GM12878 (cell line): ENCODE data around the gene LIN7B.

Experiments used
- CHD1 ChIP-seq: IDR thresholded peaks from 2 replicates; pipeline ENCODE4 v1.6.1; 2012; ENCODE audit warnings: low read depth, low read length, improper control_type of control experiment
- CREB1 ChIP-seq: IDR thresholded peaks from 2 replicates; pipeline ENCODE4 v1.6.1; 2012; ENCODE audit warnings: low read depth, mild to moderate bottlenecking, inconsistent platforms
- NFXL1 ChIP-seq: fragments of 450-650 bp; IDR thresholded peaks from 2 replicates; pipeline ENCODE4 v1.6.1; 2017; ENCODE audit warnings: antibody characterized with exemption, mild to moderate bottlenecking, borderline replicate concordance
- RBBP5 ChIP-seq: fragments of 200-600 bp; sonication (generic); conservative IDR thresholded peaks from 2 replicates; pipeline ENCODE4 v1.6.1; 2016
- SP1 ChIP-seq: IDR thresholded peaks from one replicate; pipeline ENCODE4 v1.6.1; 2011; ENCODE audit warnings: low read depth, low read length
- TF ChIP-seq, protein P1 (sequence below), 3 experiments: IDR thresholded peaks in 2 of 3; conservative IDR thresholded peaks in 1 of 3; 2 replicates each; pipeline ENCODE4 v1.5.1; 2011; ENCODE audit warnings: low read depth in 3 of 3, low read length in 3 of 3, mild to moderate bottlenecking in 3 of 3, control low read depth in 2 of 3, moderate library complexity in 2 of 3, inconsistent platforms in 1 of 3, mixed read lengths in 1 of 3; ENCODE audit not compliant: control insufficient read depth in 2 of 3, insufficient read depth in 1 of 3; ENCODE audit errors: extremely low read depth in 1 of 3

DNA sequence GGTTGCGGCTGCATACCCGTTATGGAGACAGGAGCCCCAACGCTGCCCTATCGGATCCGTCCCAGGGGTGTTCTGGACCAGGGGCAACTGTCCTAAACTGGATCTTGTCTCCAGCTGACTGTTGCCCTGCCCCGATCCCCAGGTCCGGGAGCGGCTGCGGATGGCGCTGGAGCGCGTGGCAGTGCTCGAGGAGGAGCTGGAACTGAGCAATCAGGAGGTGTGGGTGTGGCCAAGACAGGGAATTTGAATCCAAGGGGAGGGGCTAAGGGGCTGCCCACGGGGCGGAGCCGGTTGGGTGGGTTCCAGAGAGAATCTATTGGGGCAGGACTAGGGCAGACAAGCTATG lies 15.0 kb downstream of the LIN7B start:
- TF ChIP-seq CREB1 (no peak), NFXL1 (no peak), SP1 (no peak), RBBP5 (no peak), CHD1 (no peak)
- TF ChIP-seq, protein P1, sequence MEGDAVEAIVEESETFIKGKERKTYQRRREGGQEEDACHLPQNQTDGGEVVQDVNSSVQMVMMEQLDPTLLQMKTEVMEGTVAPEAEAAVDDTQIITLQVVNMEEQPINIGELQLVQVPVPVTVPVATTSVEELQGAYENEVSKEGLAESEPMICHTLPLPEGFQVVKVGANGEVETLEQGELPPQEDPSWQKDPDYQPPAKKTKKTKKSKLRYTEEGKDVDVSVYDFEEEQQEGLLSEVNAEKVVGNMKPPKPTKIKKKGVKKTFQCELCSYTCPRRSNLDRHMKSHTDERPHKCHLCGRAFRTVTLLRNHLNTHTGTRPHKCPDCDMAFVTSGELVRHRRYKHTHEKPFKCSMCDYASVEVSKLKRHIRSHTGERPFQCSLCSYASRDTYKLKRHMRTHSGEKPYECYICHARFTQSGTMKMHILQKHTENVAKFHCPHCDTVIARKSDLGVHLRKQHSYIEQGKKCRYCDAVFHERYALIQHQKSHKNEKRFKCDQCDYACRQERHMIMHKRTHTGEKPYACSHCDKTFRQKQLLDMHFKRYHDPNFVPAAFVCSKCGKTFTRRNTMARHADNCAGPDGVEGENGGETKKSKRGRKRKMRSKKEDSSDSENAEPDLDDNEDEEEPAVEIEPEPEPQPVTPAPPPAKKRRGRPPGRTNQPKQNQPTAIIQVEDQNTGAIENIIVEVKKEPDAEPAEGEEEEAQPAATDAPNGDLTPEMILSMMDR (IDR thresholded peaks at IDR 0.05 in 2 of 3, conservative IDR thresholded peaks at IDR 0.05 in 1 of 3; ENCODE audit: control insufficient read depth in 2 of 3, extremely low read depth in 1 of 3, insufficient read depth in 1 of 3, low read depth in 3 of 3, low read length in 3 of 3): no peak
